Panc1 (cell line): ENCODE data around the gene KRTAP21-1.

Experiments
- CTCF ChIP-seq: fragments of 450-650 bp; IDR thresholded peaks from 2 replicates; pipeline ENCODE4 v1.5.1; 2017; ENCODE audit warnings: mild to moderate bottlenecking
- POLR2AphosphoS5 ChIP-seq: IDR thresholded peaks from 2 replicates; pipeline ENCODE4 v1.6.1; 2012; ENCODE audit warnings: mild to moderate bottlenecking, low read depth, low read length, moderate library complexity
- REST ChIP-seq, 2 experiments: IDR thresholded peaks; 2 replicates each; pipeline ENCODE4 v1.6.1; 2011 to 2012; ENCODE audit warnings: low read depth in 2 of 2, control low read depth in 1 of 2, low read length in 1 of 2, mild to moderate bottlenecking in 1 of 2, moderate library complexity in 1 of 2; ENCODE audit not compliant: insufficient read depth in 1 of 2
- TCF7L2 ChIP-seq: IDR thresholded peaks from 2 replicates; pipeline ENCODE4 v1.6.1; 2011; ENCODE audit warnings: mild to moderate bottlenecking, low read depth, low read length, inconsistent platforms

GRCh38 chr21:30719401-30719800, 35.8 kb downstream of the KRTAP21-1 start:
- TF ChIP-seq CTCF = no peak
- TF ChIP-seq POLR2AphosphoS5 = no peak
- TF ChIP-seq REST (IDR thresholded peaks at IDR 0.05; ENCODE audit: insufficient read depth in 1 of 2, low read depth in 2 of 2, low read length in 1 of 2) = no peak
- TF ChIP-seq TCF7L2 = no peak
